ENCODE data around the gene SEMA3B.
A peak's percentile ranks its signal among the peaks of the same experiment; 100 is the strongest.
"Not testable (repeated sequence)": the region's sequence is repeated elsewhere in the genome, so short reads cannot be mapped to it uniquely, and the experiment has no call there.

SEMA3B gene

GRCh38 chr3:50258029-50258680 is 10.8 kb upstream of the SEMA3B start:
- peak in 1 of 56 donors; percentile 27 for DNase-seq

GRCh38 chr3:50258979-50259378 is 10.0 kb upstream of the SEMA3B start:
- DNase-seq, result peak in 4 of 56 donors; percentile 22 to 34 (median 26)

GRCh38 chr3:50259432-50260026 is 9.4 kb upstream of the SEMA3B start:
- peak in 1 of 56 donors; percentile 57 for DNase-seq

GRCh38 chr3:50260027-50260941 is 8.7 kb upstream of the SEMA3B start:
- DNase-seq, result peak; percentile 76 to 98 (median 92)

GRCh38 chr3:50260942-50261441 is 8.0 kb upstream of the SEMA3B start:
- peak in 7 of 56 donors; percentile 39 to 74 (median 56) for DNase-seq

GRCh38 chr3:50261505-50261904 is 7.4 kb upstream of the SEMA3B start:
- peak in 1 of 56 donors; percentile 16 for DNase-seq

- DNase-seq, result not testable (repeated sequence)
Measured at GRCh38 chr3:50262200-50262599, 6.7 kb upstream of the SEMA3B start.

GRCh38 chr3:50262778-50263177 is 6.2 kb upstream of the SEMA3B start:
- DNase-seq, result no peak

- no peak for DNase-seq
Measured at GRCh38 chr3:50263478-50264382, 5.2 kb upstream of the SEMA3B start.

GRCh38 chr3:50264383-50264963 is 4.5 kb upstream of the SEMA3B start:
- DNase-seq, result peak in 50 of 56 donors; percentile 20 to 86 (median 68)

- DNase-seq, result no peak
Measured at GRCh38 chr3:50264964-50265485, 3.9 kb upstream of the SEMA3B start.

- no peak for DNase-seq
Measured at GRCh38 chr3:50265571-50265970, 3.4 kb upstream of the SEMA3B start.

- no peak for DNase-seq
Measured at GRCh38 chr3:50266017-50266416, 2.9 kb upstream of the SEMA3B start.

GRCh38 chr3:50266836-50267235 is 2.1 kb upstream of the SEMA3B start:
- no peak for DNase-seq

GRCh38 chr3:50267280-50267913 is 1.6 kb upstream of the SEMA3B start:
- DNase-seq, result peak in 43 of 56 donors; percentile 21 to 82 (median 61)

- no peak for DNase-seq
Measured at GRCh38 chr3:50268276-50268675, 671 bp upstream of the SEMA3B start.

- no peak for DNase-seq
Measured at GRCh38 chr3:50269460-50269859, 513 bp downstream of the SEMA3B start.

GRCh38 chr3:50269977-50270413 is 1.0 kb downstream of the SEMA3B start:
- DNase-seq, result no peak

GRCh38 chr3:50270422-50271224 is 1.7 kb downstream of the SEMA3B start:
- DNase-seq, result peak in 13 of 56 donors; percentile 11 to 49 (median 30)
